ENCODE results near the gene TTC39B.

- no peak for TF ChIP-seq CTCF (IDR thresholded peaks at IDR 0.05)
- no peak for TF ChIP-seq POLR2A (IDR thresholded peaks at IDR 0.05)
Measured at GRCh38 chr9:15137658-15138356, 169.2 kb downstream of the TTC39B start.
